GM18868 (cell line): Measurements from ENCODE around the gene EFCAB6.

ENCODE experiments used
- ATAC-seq: cut with Tn5 transposase; IDR thresholded peaks from one replicate; pipeline ENCODE4 v1.9.1; 2021; ENCODE audit warnings: mild to moderate bottlenecking, moderate library complexity; ENCODE audit not compliant: unreplicated experiment

The EFCAB6 gene

GRCh38 chr22:43812149-43812842 is at the start of gene EFCAB6:
TSS of gene EFCAB6 (minus strand) at chr22:43812305. CDS start at chr22:43782318, 29,987 bp downstream.
- ATAC-seq, result peak; percentile 88

GRCh38 chr22:43861529-43861928 is 49.4 kb upstream of the EFCAB6 start:
- no peak for ATAC-seq

- no peak for ATAC-seq
These were observed 48.7 kb upstream of the EFCAB6 start for GRCh38 chr22:43860831-43861230.

GRCh38 chr22:43860126-43860525 is 48.0 kb upstream of the EFCAB6 start:
- ATAC-seq, result no peak

- no peak for ATAC-seq
These were observed 47.5 kb upstream of the EFCAB6 start for GRCh38 chr22:43859621-43860020.

GRCh38 chr22:43859176-43859575 is 47.1 kb upstream of the EFCAB6 start:
- ATAC-seq, result no peak

GRCh38 chr22:43858156-43858895 is 46.2 kb upstream of the EFCAB6 start:
- ATAC-seq, result no peak

- ATAC-seq, result no peak
These were observed 45.3 kb upstream of the EFCAB6 start for GRCh38 chr22:43857367-43857766.

GRCh38 chr22:43855431-43855830 is 43.3 kb upstream of the EFCAB6 start:
- no peak for ATAC-seq

GRCh38 chr22:43854786-43855271 is 42.7 kb upstream of the EFCAB6 start:
- ATAC-seq, result no peak

- ATAC-seq, result no peak
These were observed 42.1 kb upstream of the EFCAB6 start for GRCh38 chr22:43854121-43854785.

- ATAC-seq, result no peak
These were observed 41.3 kb upstream of the EFCAB6 start for GRCh38 chr22:43853328-43853931.

- ATAC-seq, result no peak
These were observed 40.6 kb upstream of the EFCAB6 start for GRCh38 chr22:43852573-43853327.

- no peak for ATAC-seq
These were observed 39.8 kb upstream of the EFCAB6 start for GRCh38 chr22:43851979-43852307.

- ATAC-seq, result no peak
These were observed 39.2 kb upstream of the EFCAB6 start for GRCh38 chr22:43851058-43851978.

- ATAC-seq, result no peak
These were observed 38.4 kb upstream of the EFCAB6 start for GRCh38 chr22:43850529-43850928.

- ATAC-seq, result no peak
These were observed 37.6 kb upstream of the EFCAB6 start for GRCh38 chr22:43849731-43850130.

GRCh38 chr22:43848366-43849171 is 36.5 kb upstream of the EFCAB6 start:
- no peak for ATAC-seq
